IPS-15b (cell line): ENCODE results near the gene CCDC40.

Experiments
- H3K27me3 ChIP-seq: one replicate; pipeline ENCODE4 v1.6.1; 2013; ENCODE audit warnings: low read length; ENCODE audit not compliant: control insufficient read depth, insufficient read depth
- H3K36me3 ChIP-seq: one replicate; pipeline ENCODE4 v1.6.1; 2013; ENCODE audit warnings: low read length; ENCODE audit not compliant: control insufficient read depth, insufficient read depth
- H3K4me1 ChIP-seq: one replicate; pipeline ENCODE4 v1.6.1; 2013; ENCODE audit warnings: mild to moderate bottlenecking, low read length; ENCODE audit not compliant: control insufficient read depth, insufficient read depth
- H3K4me3 ChIP-seq: one replicate; pipeline ENCODE4 v1.5.1; 2013; ENCODE audit warnings: low read depth, low read length
- H3K9ac ChIP-seq: one replicate; pipeline ENCODE4 v1.6.1; 2013; ENCODE audit warnings: low read depth, mild to moderate bottlenecking, low read length
- H3K9me3 ChIP-seq: one replicate; pipeline ENCODE4 v1.6.1; 2013; ENCODE audit warnings: mild to moderate bottlenecking, low read length; ENCODE audit not compliant: control insufficient read depth, insufficient read depth

The CCDC40 gene

DNA sequence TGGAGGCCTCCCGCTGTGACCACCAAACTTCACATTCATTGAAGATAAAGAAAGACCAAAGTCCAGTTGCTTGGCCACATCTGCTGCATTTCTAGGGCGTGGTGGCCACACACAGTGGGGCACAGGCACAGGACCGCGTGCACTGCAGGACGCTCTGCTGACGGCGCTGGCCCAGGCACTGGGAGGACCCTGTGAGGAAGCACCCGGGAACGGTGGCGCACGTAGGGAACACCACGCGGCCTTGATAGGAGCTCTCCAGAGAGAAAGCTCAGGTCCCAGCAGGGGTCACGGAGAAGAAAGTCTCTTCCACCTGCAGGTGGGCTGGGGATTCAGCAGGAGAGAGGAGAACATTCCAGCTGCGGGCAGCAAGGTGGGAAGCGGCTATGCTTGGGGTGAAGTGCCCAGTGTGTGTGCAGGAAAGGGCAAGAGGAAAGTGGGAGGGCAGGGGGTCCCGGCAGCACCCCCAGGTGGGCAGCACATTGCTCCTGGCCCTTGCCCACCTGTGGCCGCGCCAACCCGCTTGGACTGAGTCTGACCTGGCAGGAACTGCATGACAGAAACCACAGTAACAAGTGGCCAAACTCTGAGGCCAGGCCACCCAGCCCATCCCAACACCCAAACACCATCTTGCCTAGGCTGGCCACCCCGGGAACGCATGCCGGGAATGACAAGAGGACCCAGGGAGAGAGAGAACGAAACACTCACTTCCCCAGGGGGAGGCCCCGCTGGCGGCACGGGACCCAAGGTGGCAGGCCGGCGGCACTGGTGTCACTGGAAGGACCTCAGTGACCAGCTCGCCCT, 33.6 kb upstream of the CCDC40 start:
- Histone ChIP-seq H3K9me3 (no peaks in the 10 kb centered on the region), H3K4me3 (no peak overlapping the region), H3K4me1 (no peaks in the 10 kb centered on the region), H3K9ac (no peak overlapping the region), H3K27me3 (no peaks in the 10 kb centered on the region), H3K36me3 (peaks cover 12% of the 10 kb centered on the region)

DNA sequence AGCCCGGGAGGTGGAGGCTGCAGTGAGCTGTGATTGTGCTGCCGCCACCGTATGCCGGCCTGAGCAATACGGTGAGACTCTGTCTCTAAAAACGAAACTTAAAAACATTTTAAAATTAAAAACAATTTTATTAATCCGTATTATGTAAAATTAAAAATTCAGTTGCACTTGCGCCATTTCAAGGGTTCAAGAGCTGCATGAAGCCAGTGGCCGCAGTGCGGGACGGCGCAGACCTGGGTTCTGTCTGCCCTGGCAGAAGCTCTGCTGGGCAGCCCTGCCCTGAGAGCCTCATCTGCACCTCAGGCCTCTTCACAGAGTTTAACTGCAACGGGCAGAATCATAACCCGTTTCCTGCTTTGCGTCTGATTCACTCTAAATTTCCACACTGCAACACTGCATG, 32.5 kb upstream of the CCDC40 start:
- no peak overlapping the region for H3K9ac ChIP-seq
- peaks cover 12% of the 10 kb centered on the region for H3K36me3 ChIP-seq
- no peaks in the 10 kb centered on the region for H3K4me1 ChIP-seq
- no peaks in the 10 kb centered on the region for H3K9me3 ChIP-seq
- no peak overlapping the region for H3K4me3 ChIP-seq
- H3K27me3 ChIP-seq: no peaks in the 10 kb centered on the region

DNA sequence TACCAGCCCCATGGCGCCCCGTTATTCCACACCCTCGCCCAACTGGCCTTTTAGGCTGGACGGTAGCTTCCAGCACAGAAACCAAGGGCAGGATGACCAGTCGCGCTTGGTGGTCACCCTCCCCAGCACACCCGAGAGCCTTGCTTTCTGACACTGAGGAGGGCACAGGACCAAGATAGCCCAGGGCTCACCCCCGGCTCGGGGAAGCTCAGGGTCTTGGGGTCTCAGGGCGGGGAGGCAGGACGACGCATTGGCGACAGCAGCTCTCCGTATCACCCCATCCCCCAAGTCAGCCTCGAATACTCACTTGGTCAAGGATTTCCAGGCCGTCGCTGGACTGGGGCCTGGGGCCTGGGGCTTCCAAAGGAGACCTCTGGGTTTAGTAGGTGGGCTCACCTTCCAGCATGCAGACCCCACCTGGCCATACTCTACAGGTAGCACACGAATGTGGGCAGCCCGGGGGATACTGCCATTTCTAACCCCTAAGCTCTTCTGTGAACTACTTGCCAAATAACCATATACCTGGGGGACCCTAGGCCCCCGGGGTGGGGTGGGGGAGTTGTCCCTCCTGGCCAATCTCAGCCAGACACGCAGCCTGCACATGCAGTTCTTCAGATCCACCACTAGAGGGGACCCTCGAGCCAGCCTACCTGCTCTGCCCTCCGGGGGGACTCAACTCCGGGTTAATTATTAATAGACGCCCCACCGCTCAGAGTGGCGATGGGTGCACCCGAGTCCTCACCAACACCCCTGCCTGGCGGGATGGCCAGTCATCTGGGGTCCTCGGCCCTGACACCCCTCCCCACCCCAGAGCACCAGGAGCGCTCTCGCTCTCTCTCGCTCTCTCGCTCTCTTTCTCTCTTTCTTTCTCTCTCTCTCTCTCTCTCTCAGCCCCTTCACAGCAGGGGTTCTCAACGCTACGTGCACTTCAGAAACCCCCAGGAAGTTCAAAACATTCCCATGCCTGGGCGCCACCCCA, 30.8 kb upstream of the CCDC40 start:
- H3K4me3 ChIP-seq: peak overlapping the region; percentile 57
- no peaks in the 10 kb centered on the region for H3K27me3 ChIP-seq
- H3K9ac ChIP-seq: peak overlapping the region; percentile 29
- no peaks in the 10 kb centered on the region for H3K4me1 ChIP-seq
- no peaks in the 10 kb centered on the region for H3K9me3 ChIP-seq
- H3K36me3 ChIP-seq: peaks cover 14% of the 10 kb centered on the region

DNA sequence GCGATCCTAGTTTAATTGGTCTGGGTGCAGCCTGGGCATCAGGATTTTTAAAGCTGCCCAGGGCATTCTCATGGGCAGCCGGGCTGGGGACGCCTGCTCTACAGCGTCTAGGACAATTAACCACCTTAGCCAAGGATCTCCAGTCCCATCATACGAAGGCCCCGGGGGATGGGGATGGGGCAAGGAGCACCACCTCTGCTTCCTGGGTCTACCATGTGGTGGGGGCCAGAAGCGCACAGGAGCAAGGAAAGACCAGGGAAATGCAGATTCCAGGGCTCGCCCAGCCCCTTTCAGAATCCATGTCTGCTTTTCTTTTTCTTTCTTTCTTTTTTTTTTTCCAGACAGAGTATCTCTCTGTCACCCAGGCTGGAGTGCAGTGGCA, 30.1 kb upstream of the CCDC40 start:
- H3K27me3 ChIP-seq: no peaks in the 10 kb centered on the region
- no peaks in the 10 kb centered on the region for H3K9me3 ChIP-seq
- H3K4me1 ChIP-seq: no peaks in the 10 kb centered on the region
- H3K9ac ChIP-seq: no peak overlapping the region
- peaks cover 15% of the 10 kb centered on the region for H3K36me3 ChIP-seq
- H3K4me3 ChIP-seq: peak overlapping the region; percentile 57

DNA sequence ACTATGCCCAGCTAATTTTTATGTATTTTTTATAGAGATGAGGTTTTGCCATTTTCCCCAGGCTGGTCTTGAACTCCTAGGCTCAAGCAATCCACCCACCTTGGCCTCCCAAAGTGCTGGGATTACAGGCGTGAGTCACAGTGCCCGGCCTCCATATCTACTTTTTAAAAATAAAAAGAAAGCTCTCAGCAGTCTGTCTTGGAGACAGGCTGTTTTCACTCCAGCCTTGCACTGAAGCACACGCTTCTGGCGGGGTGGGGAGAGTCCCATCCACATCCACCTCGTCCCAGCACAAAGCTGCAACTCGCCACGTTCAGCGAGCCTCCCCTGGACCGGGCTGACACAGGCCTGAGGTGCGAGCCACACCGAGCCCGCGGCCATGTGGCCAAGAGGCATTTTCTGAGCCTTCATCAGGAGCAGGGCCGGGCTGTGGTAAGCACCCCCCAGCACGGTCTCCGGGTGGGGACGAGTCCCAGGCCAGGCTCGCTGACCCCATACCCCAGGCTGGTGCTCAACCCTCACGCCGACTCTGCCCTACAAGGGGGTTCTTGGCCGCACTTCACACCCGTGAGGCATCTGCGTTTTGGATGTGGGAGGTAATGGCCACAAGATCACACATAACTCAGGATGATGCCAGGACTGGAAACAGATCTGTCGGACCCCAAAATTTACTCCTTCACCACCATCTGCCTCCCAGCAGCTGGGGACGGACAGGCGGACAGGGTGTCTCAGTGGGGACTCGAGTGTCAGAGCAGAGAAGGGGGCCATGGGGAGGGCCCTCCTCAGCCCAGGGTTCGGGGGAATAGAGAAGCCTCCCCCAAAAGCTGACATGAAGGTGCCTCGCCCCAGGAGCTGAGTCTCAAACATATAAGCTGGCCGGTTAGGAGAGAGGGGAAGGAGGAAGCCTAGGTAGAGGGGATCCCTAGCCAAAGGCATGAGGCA, 29.4 kb upstream of the CCDC40 start:
- Histone ChIP-seq H3K4me3 (no peak overlapping the region), H3K9me3 (no peaks in the 10 kb centered on the region), H3K27me3 (no peaks in the 10 kb centered on the region), H3K4me1 (no peaks in the 10 kb centered on the region), H3K36me3 (peaks cover 18% of the 10 kb centered on the region), H3K9ac (no peak overlapping the region)

DNA sequence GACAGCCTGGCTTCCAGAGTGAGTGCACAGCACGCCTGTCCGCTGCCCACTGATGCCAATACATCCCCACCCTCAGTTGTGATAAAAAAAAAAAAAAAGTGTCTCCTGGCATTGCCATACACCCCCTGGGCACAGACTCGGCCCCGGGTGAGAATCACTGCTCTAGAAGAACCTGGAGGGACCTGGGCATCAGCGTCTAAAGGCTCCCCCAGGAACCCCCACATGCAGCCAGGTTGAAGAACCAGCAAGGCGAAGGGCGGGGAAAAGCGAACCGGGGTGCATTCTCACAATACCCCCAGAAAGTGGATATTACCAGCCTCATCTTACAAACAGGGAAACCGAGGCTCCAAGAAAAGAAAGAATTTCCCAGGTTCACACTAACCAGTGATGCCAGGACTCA, 28.5 kb upstream of the CCDC40 start:
- H3K4me3 ChIP-seq: no peak overlapping the region
- peaks cover 2% of the 10 kb centered on the region for H3K4me1 ChIP-seq
- no peaks in the 10 kb centered on the region for H3K27me3 ChIP-seq
- no peak overlapping the region for H3K9ac ChIP-seq
- H3K36me3 ChIP-seq: peaks cover 14% of the 10 kb centered on the region
- no peaks in the 10 kb centered on the region for H3K9me3 ChIP-seq

DNA sequence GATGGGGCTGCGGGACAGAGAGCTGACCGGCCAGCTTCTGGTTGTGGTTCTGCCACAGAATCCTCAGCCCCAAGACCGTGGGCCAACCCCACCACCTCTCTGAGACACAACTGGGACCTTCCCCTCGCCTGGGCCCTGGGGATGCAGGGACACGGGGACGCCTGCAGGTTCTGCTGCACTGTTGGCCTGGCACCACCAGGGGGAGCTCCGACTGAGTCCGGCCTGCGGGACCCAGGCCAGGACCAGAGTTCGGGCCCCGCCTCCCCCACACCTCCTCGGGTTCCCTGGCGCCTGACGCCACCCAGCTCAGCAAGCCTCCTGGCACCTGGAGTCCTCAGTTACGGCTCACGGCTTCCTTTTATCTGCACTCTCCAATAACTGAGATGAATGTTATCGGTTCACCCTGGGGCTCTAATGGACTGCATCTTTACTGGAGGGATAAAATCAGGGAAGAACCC, 28.0 kb upstream of the CCDC40 start:
- Histone ChIP-seq H3K4me1 (peaks cover 2% of the 10 kb centered on the region), H3K36me3 (peaks cover 14% of the 10 kb centered on the region), H3K4me3 (no peak overlapping the region), H3K9ac (no peak overlapping the region), H3K9me3 (no peaks in the 10 kb centered on the region), H3K27me3 (no peaks in the 10 kb centered on the region)

DNA sequence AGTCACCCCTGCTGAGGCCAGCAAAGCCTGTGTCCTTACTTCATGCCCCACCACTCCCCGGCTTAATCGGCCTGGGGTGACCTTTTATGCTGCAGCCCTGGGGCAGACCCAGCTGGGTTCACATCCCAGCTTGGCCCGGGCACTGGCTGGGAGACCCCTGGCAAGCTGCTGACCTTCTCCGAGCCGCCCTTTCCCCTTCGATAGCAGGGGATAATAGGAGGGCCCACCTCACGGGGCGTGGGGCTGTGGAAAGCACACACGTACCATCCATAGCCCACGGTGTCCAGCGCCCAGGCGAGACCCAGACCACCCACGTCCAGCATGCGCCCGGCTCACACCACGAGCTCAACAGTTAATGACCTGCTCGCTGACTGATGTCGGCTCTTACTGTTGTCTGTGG, 27.6 kb upstream of the CCDC40 start:
- no peaks in the 10 kb centered on the region for H3K9me3 ChIP-seq
- H3K4me1 ChIP-seq: peaks cover 2% of the 10 kb centered on the region
- peaks cover 14% of the 10 kb centered on the region for H3K36me3 ChIP-seq
- no peak overlapping the region for H3K9ac ChIP-seq
- no peak overlapping the region for H3K4me3 ChIP-seq
- H3K27me3 ChIP-seq: no peaks in the 10 kb centered on the region

DNA sequence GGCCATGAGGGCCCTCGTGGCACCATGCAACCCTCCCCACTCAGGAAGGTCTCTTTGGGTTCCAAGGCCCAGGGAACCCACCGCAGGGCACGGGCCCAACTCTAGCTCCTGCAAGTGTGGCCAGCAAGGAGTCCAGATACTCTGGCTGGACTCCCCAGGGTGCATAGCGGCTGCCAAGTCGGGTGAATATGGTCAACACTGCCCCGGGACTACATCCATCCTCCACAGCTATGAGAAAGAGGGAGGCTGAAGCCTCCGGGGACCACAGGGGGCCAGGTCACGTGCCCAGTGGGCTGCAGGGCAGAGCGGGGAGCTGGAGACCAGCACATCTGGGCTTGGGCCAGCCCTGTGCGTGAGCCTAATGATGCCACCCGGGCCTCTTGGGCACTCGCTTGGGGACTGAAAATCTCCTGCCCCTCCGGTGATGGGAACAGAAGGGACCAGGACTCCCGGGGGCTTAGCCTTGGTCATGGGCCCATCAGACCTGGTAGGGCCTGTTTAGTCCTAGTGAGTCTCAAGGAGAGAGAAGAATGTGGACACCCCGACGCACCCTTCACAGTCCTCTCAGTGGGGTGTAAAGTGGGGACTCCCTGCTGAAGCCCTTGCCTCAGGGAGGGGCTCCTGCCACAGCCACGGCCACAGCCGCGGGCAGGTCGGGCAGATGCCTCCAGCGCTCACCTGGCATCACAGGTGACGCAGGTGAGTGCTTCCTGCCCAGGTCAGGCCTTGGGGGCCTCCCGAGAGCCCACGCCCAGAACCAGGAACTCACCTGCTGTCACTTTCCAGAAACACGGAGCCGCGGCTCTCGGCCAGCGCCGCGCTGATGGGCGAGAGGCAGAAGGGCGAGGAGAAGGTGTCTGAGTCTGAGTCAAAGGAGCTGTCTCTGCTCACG, 26.8 kb upstream of the CCDC40 start:
- peaks cover 2% of the 10 kb centered on the region for H3K4me1 ChIP-seq
- H3K36me3 ChIP-seq: peaks cover 14% of the 10 kb centered on the region
- no peak overlapping the region for H3K4me3 ChIP-seq
- no peaks in the 10 kb centered on the region for H3K27me3 ChIP-seq
- H3K9me3 ChIP-seq: no peaks in the 10 kb centered on the region
- H3K9ac ChIP-seq: no peak overlapping the region

DNA sequence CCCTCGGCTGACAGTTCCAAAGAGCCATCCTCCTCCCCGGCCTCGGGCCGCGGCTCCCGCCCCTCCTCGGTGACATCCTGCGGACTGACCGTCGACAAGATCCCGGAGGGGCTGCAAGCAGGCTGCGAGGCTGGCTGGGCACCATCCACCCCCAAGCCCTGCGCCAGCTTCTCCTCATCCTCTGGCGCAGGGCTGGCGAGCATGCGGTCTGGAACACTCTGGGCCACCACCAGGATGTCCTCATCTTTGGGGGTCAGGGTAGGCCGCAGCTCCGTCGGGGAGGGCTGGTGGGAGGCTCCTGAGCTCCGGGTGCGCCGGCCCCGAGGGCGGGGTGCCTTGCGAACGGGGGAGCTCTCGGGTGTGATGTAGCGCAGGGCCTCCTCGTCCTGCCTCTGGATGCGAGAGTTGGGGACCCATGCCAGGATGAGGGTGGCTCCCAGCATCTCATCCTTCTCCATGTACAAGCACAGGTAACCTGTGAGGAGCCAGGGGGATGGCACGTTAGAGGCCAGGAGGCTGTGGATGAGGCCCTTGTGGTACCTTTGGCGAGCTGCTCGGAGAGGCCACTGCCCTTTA, 26.1 kb upstream of the CCDC40 start:
- Histone ChIP-seq H3K4me1 (peaks cover 2% of the 10 kb centered on the region), H3K9me3 (no peaks in the 10 kb centered on the region), H3K4me3 (no peak overlapping the region), H3K27me3 (no peaks in the 10 kb centered on the region), H3K9ac (no peak overlapping the region), H3K36me3 (peaks cover 14% of the 10 kb centered on the region)
